Mucosa of stomach (tissue), 1 donor: Measurements from ENCODE around the gene NKAIN2.

Experiments used
- H3K27me3 ChIP-seq: one replicate; pipeline ENCODE4 v1.7.0; 2013; ENCODE audit warnings: mild to moderate bottlenecking, low read length; ENCODE audit not compliant: control insufficient read depth, insufficient read depth
- H3K36me3 ChIP-seq: one replicate; pipeline ENCODE4 v1.7.0; 2013; ENCODE audit warnings: low read length; ENCODE audit not compliant: control insufficient read depth, insufficient read depth
- H3K4me1 ChIP-seq: one replicate; pipeline ENCODE4 v1.7.0; 2013; ENCODE audit warnings: mild to moderate bottlenecking, low read length; ENCODE audit not compliant: control insufficient read depth, insufficient read depth
- H3K4me3 ChIP-seq: one replicate; pipeline ENCODE4 v1.7.0; 2013; ENCODE audit warnings: low read length
- H3K9ac ChIP-seq: one replicate; pipeline ENCODE4 v1.7.0; 2013; ENCODE audit warnings: mild to moderate bottlenecking, low read length, moderate library complexity
- H3K9me3 ChIP-seq: one replicate; pipeline ENCODE4 v1.7.0; 2013; ENCODE audit warnings: mild to moderate bottlenecking, low read length, moderate library complexity; ENCODE audit not compliant: control insufficient read depth
- donor health status: Pancreatic carcinoma.

The NKAIN2 gene

DNA sequence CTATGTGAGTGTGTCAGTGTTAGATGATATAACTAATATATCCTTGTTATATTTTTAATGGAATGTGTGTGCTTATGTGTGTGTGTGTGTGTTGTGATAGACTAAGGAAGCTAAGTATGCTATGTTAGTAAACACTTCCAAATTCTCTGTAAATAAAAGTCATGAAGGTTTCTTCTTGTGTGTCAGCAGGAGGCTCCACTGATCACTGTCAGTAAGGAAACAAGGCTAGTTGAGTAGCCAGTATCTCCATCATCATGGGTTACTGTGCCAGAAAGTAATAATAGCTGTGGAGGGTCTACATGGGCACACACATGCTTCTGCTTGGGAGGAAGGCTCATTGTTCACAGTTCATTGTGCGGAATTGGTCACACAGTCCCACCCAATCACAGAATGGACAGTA, 855.8 kb downstream of the NKAIN2 start:
- Histone ChIP-seq H3K27me3 (no peaks in the 10 kb centered on the region), H3K4me1 (no peaks in the 10 kb centered on the region), H3K36me3 (no peaks in the 10 kb centered on the region), H3K4me3 (no peak overlapping the region), H3K9ac (no peak overlapping the region), H3K9me3 (no peaks in the 10 kb centered on the region)

DNA sequence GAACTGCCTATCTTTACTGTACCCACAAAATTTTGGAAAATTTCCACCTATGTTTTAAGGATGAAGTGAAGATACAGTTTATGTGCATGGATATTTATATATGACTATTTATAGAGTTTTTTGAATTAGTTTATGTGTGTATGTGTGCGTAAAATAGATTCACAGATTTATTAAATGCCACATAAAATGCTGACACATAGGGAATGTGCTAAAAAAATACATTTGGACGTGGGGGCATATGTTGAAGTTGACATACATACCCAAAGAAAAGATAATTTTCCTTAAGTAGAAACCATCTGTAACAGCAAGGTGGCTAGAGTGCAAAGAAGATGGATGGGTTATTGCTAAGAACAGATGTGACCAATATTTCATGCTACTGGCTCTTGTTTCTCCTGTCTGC, 856.5 kb downstream of the NKAIN2 start:
- H3K9me3 ChIP-seq, result no peaks in the 10 kb centered on the region
- H3K4me3 ChIP-seq, result no peak overlapping the region
- no peaks in the 10 kb centered on the region for H3K36me3 ChIP-seq
- no peak overlapping the region for H3K9ac ChIP-seq
- H3K27me3 ChIP-seq, result no peaks in the 10 kb centered on the region
- H3K4me1 ChIP-seq, result no peaks in the 10 kb centered on the region

DNA sequence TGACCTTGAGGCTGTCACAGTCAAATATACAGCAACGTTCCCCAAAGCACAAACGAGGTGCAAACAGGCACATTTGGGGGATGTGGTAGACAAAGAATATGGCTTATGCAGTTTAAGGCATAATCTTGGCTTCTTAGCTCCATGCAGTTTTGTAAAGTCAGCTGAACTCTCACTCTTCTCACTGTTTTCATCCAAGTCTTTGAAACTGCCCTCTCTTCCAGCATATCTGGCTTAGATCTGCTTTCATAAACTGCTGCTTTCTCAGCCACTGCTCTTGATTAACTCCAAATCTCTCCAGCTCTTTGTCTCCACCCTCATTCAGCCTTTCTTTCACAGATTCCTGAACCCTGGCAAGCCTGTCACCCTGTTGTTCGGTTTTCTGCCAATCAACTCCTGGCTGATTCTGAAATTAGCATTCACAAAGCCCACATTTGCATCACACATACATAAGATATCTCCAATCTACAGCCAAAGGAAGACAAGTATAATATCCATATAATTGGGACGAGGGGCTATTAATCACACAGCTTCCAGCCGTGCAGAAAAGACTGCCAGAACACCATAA, 857.5 kb downstream of the NKAIN2 start:
- no peaks in the 10 kb centered on the region for H3K4me1 ChIP-seq
- H3K36me3 ChIP-seq, result no peaks in the 10 kb centered on the region
- H3K27me3 ChIP-seq, result no peaks in the 10 kb centered on the region
- no peak overlapping the region for H3K9ac ChIP-seq
- H3K9me3 ChIP-seq, result no peaks in the 10 kb centered on the region
- H3K4me3 ChIP-seq, result no peak overlapping the region

DNA sequence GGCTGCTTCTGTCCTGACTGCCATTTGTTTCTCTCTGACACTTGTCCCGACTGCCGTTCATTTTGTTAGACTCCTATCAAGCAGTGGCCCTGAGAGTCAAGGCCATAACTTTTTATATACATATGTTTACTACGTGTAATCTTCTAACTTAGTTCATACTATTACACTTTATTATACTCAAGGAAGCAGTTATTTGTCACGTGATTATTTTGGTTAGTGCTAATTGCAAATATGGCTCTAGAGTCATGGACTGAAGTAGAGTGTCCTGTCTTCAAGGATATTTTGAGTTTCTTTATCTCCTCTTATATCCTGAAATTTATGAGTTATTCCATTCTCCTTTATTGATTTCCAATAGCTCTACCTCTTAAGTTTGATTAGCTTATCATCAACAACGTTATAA, 864.4 kb downstream of the NKAIN2 start:
- no peaks in the 10 kb centered on the region for H3K27me3 ChIP-seq
- H3K4me3 ChIP-seq, result no peak overlapping the region
- H3K36me3 ChIP-seq, result no peaks in the 10 kb centered on the region
- H3K9me3 ChIP-seq, result no peaks in the 10 kb centered on the region
- H3K9ac ChIP-seq, result no peak overlapping the region
- no peaks in the 10 kb centered on the region for H3K4me1 ChIP-seq

- H3K36me3 ChIP-seq, result no peaks in the 10 kb centered on the region
- no peaks in the 10 kb centered on the region for H3K27me3 ChIP-seq
- no peak overlapping the region for H3K4me3 ChIP-seq
- H3K9ac ChIP-seq, result no peak overlapping the region
- no peaks in the 10 kb centered on the region for H3K9me3 ChIP-seq
- H3K4me1 ChIP-seq, result no peaks in the 10 kb centered on the region
These were observed 866.2 kb downstream of the NKAIN2 start for GRCh38 chr6:124669713-124670480.

GRCh38 chr6:124670801-124671200, 867.1 kb downstream of the NKAIN2 start:
- H3K9me3 ChIP-seq, result no peaks in the 10 kb centered on the region
- no peaks in the 10 kb centered on the region for H3K4me1 ChIP-seq
- H3K36me3 ChIP-seq, result no peaks in the 10 kb centered on the region
- no peak overlapping the region for H3K4me3 ChIP-seq
- H3K9ac ChIP-seq, result no peak overlapping the region
- H3K27me3 ChIP-seq, result no peaks in the 10 kb centered on the region

GRCh38 chr6:124671324-124671723, 867.7 kb downstream of the NKAIN2 start:
- Histone ChIP-seq H3K9me3 (no peaks in the 10 kb centered on the region), H3K27me3 (no peaks in the 10 kb centered on the region)

DNA sequence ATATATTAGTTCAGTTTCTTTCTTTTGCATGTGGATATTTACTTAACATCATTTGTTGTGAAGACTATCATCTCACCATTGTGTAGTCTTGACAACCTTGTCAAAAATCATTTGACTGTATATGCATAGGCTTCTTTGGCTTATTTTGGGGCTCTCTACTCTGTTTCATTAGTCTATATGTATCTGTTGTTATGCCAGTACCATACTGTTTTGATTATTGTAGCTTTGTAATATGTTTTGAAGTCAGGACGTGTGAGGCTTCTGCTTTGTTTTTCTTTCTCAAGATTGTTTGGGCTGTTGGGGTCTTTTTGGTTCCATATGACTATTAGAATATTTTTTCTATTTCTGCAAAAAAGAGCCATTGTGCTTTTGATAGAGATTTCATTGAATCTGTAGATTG, 870.4 kb downstream of the NKAIN2 start:
- Histone ChIP-seq H3K36me3 (no peaks in the 10 kb centered on the region), H3K9ac (no peak overlapping the region), H3K9me3 (no peaks in the 10 kb centered on the region), H3K27me3 (no peaks in the 10 kb centered on the region), H3K4me1 (no peaks in the 10 kb centered on the region), H3K4me3 (no peak overlapping the region)

More at GRCh38 chr6:124671324-124671723, 867.7 kb downstream of the NKAIN2 start:
- no peak overlapping the region for H3K9ac ChIP-seq
- H3K36me3 ChIP-seq, result no peaks in the 10 kb centered on the region
- H3K4me1 ChIP-seq, result no peaks in the 10 kb centered on the region
- H3K4me3 ChIP-seq, result no peak overlapping the region

GRCh38 chr6:124676033-124676432, 872.4 kb downstream of the NKAIN2 start:
- H3K36me3 ChIP-seq, result no peaks in the 10 kb centered on the region
- H3K9me3 ChIP-seq, result no peaks in the 10 kb centered on the region
- no peak overlapping the region for H3K9ac ChIP-seq
- no peaks in the 10 kb centered on the region for H3K27me3 ChIP-seq
- no peak overlapping the region for H3K4me3 ChIP-seq
- H3K4me1 ChIP-seq, result no peaks in the 10 kb centered on the region

DNA sequence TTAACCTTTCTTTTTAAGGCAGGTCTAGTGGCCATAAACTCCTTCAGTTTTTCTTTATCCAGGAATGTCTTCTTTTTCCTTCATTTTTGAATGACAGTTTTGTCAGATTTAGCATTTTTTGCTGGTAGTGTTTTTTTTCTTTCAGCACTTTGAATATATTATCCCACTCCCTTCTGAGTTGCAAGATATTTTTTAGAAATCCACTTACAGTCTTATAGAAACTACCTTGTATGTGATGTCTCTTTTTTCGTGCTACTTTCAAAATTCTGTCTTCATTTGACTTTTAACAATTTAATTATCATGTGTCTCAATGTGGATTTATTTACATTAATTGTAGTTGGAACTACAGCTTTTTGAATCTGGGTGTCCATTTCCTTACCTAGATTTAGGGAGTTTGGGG, 874.2 kb downstream of the NKAIN2 start:
- no peak overlapping the region for H3K9ac ChIP-seq
- H3K4me1 ChIP-seq, result no peaks in the 10 kb centered on the region
- H3K27me3 ChIP-seq, result no peaks in the 10 kb centered on the region
- no peak overlapping the region for H3K4me3 ChIP-seq
- no peaks in the 10 kb centered on the region for H3K9me3 ChIP-seq
- H3K36me3 ChIP-seq, result no peaks in the 10 kb centered on the region

DNA sequence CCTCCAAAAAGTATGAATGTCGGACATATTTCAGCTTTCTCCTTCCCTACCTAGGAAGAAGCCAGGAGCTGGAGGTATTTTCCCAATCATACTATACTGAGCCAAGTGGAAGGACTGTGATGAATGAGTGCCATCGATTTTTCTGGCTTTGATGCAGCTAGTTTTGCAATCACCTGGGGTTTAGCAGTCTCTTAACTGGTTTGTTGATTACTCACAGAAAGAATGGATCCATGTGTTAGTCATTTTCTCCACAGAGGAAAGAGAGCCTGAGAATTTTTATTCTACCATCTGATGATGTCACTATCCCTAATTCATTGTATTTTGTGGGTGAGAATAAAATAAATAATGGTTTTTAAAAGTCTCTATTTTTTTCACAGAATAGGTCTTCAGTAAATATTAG, 875.7 kb downstream of the NKAIN2 start:
- no peaks in the 10 kb centered on the region for H3K4me1 ChIP-seq
- no peaks in the 10 kb centered on the region for H3K36me3 ChIP-seq
- no peaks in the 10 kb centered on the region for H3K9me3 ChIP-seq
- no peak overlapping the region for H3K9ac ChIP-seq
- H3K4me3 ChIP-seq, result no peak overlapping the region
- no peaks in the 10 kb centered on the region for H3K27me3 ChIP-seq

GRCh38 chr6:124682751-124683150, 879.1 kb downstream of the NKAIN2 start:
- no peaks in the 10 kb centered on the region for H3K36me3 ChIP-seq
- no peaks in the 10 kb centered on the region for H3K9me3 ChIP-seq

More at GRCh38 chr6:124682751-124683150, 879.1 kb downstream of the NKAIN2 start:
- Histone ChIP-seq H3K27me3 (no peaks in the 10 kb centered on the region), H3K4me1 (no peaks in the 10 kb centered on the region), H3K4me3 (no peak overlapping the region), H3K9ac (no peak overlapping the region)
